HL-60/S4 treated with phorbol 12-myristate 13-acetate at 8.2 ng/mL for 4 days and 3 days (cell line): ENCODE results near the gene SUMF2.
"Not testable (repeated sequence)": the region's sequence is repeated elsewhere in the genome, so short reads cannot be mapped to it uniquely, and the experiment has no call there.

ENCODE experiments used
- in situ Hi-C: fragments of 300-500 bp; cut with MboI; formaldehyde crosslinking; loops from 2 replicates; pipeline ENCODE4 v1.15.0; 2022; ENCODE audit warnings: low sequenced_read_pairs

SUMF2 gene

GRCh38 chr7:56063882-56064625 lies at the start of gene SUMF2:
Gene SUMF2, plus strand, starts transcription at chr7:56064286. Its CDS starts 26 bp downstream, at chr7:56064312.
- in situ Hi-C loops, result no loop called here

DNA sequence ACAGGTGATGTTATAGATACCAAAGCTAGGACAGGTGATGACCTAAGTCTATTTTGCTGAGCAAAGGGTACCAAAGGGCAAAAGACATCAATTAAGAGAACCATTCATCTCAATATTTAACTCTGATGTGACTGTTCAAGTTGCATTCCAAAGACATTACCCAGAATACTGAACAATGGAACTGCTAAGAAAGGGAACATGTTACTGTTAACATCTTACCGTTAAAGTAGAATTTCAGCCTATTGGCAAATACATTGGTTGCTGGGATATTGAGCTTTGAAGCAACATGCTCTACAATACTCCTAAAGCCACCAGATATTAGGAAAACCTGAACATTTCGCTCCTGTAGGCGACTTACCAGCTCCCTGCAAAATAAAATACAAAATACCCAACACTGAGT lies 47.1 kb upstream of the SUMF2 start:
- in situ Hi-C loops, result not testable (repeated sequence)

GRCh38 chr7:56019501-56019900 lies 44.6 kb upstream of the SUMF2 start:
- in situ Hi-C loops, result no loop called here

DNA sequence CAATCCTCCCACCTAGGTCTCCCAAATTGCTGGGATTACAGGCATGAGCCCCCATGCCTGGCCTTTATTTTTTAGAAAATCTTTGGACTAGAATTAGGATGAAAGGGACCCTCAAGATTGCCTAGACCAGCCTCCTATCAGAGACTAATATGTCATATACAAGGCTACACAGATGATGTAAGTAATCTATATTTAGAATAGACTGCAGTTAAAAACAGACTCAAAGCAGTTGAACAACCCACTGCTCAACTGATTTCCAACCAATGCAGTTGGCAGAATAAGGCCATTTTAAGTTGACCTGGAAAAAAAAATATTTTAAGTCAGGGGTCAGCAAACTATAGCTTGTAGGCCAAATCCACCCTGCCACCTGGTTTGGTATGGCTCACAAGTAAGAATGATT lies 40.6 kb upstream of the SUMF2 start:
- in situ Hi-C loops, result no loop called here

- in situ Hi-C loops, result no loop called here
Observed at GRCh38 chr7:56026538-56026937, 37.5 kb upstream of the SUMF2 start.

DNA sequence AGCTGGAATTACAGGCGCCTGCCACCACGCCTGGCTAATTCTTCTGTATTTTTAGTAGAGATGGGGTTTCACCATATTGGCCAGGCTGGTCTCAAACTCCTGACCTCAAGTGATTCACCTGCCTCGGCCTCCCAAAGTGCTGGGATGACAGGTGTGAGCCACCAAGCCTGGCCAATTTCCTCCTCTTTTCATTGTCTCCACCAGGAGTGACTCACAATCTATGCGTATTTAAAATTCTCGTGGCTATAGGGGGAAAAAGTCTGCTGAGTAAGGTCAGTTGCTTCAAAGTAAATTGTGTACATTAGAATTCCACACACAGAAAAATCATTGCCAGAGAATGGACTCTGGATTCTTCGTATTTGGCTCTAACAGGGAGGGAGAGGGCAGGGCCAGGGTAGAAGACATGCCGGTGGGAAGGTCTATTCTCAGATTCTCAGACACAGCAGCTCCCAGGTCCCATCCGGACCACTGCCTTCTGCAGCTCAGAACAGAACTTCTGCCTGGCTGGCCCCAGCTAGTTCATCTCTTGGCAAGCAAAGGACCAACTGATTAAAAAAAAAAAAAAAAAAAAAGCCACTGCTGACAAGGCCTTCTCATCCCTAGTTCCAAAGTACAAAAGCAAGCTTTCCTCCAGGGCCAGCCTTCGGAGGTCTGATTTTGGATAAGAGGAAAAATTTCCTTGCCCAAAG lies 35.0 kb upstream of the SUMF2 start:
- in situ Hi-C loops, result no loop called here

DNA sequence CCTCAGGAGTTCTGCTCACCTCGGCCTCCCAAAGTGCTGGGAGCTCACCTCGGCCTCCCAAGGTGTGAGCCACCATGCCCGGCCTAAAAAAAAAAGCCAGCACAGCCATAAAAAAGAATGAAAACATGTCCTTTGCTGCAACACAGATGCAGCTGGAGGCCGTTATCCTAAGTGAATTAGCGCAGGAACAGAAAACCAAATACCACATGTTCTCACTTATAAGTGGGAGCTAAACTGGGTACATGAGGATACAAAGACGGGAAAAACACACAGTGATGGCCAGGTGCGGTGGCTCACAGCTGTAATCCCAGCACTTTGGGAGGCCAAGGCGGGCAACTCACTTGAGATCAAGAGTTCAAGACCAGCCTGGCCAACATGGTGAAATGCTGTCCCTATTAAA lies 33.7 kb upstream of the SUMF2 start:
- in situ Hi-C loops, result no loop called here

DNA sequence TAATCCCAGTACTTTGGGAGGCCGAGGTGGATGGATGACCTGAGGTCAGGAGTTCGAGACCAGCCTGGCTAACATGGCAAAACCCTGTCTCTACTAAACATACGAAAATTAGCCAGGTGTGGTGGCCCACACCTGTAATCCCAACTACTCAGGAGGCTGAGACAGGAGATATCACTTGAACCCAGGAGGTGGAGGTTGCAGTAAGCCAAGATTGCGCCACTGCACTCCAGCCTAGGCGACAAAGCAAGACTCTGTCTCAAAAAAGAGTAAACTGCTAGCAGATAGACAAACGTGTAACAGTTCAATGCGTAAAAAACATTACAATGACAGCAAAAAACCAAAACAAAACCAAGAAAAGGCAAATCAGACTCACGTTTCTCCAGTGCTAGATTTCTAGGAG lies 32.5 kb upstream of the SUMF2 start:
- in situ Hi-C loops, result not testable (repeated sequence)

- in situ Hi-C loops, result not testable (repeated sequence)
Observed at GRCh38 chr7:56032578-56032977, 31.5 kb upstream of the SUMF2 start.

DNA sequence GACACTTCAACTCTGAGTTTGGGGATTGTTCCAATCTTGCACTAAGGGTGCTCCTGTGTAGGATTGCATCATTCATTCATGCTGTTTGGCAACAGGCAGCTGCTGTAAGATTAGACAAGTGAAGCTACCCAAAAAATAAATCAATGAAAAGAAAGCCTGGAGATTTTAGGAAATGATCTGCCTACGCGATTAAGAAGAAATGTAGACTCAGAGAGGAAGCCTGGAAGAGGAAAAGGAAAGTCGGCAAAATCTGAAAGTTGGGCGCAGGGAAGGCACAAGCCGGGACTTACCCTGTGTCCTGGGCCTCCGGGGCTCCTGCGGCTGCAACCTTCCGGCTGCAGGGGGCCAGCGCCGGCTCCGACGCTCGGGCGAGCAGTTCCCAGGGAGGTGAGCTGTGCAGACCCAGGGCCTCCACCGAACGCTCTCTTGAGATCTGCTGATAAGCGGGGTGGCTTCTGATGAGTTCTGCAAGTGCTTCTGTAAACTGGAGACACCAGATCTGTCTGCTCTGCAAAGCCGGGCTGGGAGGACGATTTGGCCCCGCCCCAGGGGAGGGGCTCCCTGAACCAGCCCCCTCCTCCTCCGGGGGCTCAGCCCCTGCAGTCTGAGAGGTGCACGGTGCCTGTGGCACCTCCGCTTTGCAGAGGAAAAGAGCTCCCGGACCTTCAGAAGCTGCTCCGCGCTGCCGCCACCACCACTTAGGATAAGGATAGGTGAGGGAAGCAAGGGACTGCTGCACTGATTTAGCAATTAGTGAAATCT lies 30.2 kb upstream of the SUMF2 start:
- in situ Hi-C loops, result no loop called here

GRCh38 chr7:56040730-56041129 lies 23.4 kb upstream of the SUMF2 start:
- in situ Hi-C loops, result no loop called here

DNA sequence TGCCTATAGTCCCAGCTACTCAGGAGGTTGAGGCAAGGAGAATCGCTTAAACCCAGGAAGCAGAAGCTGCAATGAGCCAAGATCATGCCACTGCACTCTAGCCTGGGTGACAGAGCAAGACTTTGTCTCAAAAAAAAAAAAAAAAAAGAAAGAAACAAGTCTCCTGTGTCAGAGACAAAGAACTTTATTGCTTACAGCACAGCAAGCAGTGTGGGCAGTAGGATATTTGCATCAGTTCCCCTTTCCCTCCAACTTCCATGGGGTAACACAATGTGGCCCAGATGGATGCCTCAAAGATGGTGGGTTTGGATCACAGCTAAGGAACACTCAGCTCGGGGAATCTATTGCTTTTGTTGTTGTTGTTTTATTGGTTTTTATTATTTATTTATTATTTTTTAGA lies 18.3 kb upstream of the SUMF2 start:
- in situ Hi-C loops, result not testable (repeated sequence)

DNA sequence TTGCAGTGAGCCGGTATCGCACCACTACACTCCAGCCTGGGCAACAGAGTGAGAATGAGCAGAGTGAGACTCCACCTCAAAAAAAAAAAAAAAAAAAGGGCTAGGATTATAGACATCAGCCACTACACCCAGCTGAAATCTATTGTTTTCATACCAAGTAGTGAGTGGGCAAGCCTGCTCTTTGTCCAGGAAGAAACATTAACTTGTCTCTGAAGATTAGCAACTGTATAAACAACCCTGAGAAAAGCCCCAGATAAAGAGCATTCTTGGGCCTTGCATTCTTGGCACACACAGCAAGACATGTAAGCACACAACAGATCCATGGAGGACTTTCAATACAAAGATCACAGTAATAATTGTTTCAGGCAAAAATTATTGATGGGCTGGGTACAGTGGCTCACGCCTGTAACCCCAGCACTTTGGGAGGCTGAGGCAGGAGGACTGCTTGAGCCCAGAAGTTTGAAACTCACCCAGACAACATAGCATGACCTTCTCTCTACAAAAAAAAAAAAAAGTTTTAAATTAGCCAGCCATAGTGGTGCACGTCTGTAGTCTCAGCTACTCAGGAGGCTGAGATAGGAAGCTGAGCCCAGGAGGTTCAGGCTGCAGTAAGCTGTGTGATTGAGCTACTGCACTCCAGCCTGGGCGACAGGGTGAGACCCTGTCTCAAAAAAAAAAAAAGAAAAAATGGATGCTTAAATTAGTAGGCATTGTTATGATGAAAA lies 17.2 kb upstream of the SUMF2 start:
- in situ Hi-C loops, result no loop called here

- in situ Hi-C loops, result not testable (repeated sequence)
Observed at GRCh38 chr7:56047446-56048116, 16.5 kb upstream of the SUMF2 start.

- in situ Hi-C loops, result no loop called here
Observed at GRCh38 chr7:56048245-56048644, 15.8 kb upstream of the SUMF2 start.

- in situ Hi-C loops, result not testable (repeated sequence)
Observed at GRCh38 chr7:56048763-56049162, 15.3 kb upstream of the SUMF2 start.

DNA sequence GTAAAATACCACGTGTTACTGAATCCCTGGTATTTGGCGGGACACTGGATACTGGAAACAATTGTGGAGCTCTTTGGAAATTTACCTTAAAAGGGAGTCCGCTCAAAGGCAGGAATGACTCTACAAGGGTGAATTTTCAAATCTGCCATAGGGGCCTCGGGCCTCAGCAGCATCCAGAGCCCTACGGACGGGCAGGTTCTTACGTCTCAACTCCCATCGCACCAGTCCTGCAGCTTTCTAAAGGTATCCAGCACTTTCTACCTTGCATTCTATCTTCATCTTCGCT lies 13.1 kb upstream of the SUMF2 start:
- in situ Hi-C loops, result no loop called here

GRCh38 chr7:56051339-56052191 lies 12.5 kb upstream of the SUMF2 start, which contains the start of the genes CCT6A and PSPH:
Gene CCT6A, plus strand, starts transcription at chr7:56051765. Its CDS starts 84 bp downstream, at chr7:56051849.
Gene PSPH, minus strand, starts transcription at chr7:56051444. Its CDS starts 30,232 bp downstream, at chr7:56021212.
- in situ Hi-C loops, result no loop called here

DNA sequence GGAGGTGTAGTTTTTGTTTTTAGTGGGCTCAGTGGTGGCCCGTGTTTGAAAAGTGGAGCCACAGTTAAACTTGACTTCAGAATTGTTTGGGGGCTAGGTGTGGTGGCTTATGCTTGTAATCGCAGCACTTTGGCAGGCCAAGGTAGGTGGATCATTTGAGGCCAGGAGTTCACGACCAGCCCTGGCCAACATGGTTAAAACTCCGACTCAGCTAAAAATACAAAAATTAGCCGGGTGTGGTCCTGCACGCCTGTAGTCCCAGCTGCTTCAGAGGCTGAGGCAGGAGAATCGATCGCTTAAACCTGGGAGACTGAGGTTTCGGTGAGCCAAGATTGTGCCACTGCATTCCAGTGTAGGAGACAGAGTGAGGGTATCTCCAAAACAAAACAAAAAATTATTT lies 10.7 kb upstream of the SUMF2 start:
- in situ Hi-C loops, result no loop called here

DNA sequence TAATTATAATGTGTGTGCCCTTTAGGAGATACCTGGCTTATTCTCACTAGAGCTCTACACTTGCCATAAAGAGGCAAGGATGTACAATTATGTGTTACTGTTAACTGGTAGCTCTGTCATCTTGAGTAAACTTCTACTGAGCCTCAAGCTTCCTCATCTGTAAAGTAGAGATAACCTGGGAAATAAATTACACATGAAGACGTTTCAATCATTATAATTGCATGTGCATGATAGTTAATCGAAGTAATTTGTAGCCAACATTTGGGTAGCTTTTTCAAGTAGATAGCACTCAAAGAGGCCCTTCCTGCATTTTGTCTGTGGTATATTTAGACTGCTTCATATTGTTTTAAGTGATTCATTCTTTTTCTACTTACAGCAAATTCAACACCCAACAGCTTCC lies 10.1 kb upstream of the SUMF2 start:
- in situ Hi-C loops, result no loop called here
